SU-DHL-6 (cell line): ENCODE measurements around the gene ZBBX.

Source experiments
- H2AFZ ChIP-seq: fragments of 200-600 bp; sonication (generic); 2 replicates; pipeline ENCODE4 v1.6.1; 2014; ENCODE audit warnings: low read depth, mild to moderate bottlenecking, moderate library complexity, mixed read lengths, antibody characterized with exemption, low read length; ENCODE audit not compliant: severe bottlenecking
- H3F3A ChIP-seq: fragments of 200-600 bp; shearing (Covaris generic); 2 replicates; pipeline ENCODE4 v1.6.0; 2016; ENCODE audit warnings: antibody characterized with exemption, mild to moderate bottlenecking; ENCODE audit not compliant: insufficient read depth
- H3K27ac ChIP-seq: fragments of 200-600 bp; sonication (generic); 2 replicates; pipeline ENCODE4 v1.5.1; 2016; ENCODE audit warnings: low read depth, mild to moderate bottlenecking, low read length, moderate library complexity, mixed read lengths
- H3K27me3 ChIP-seq: fragments of 200-600 bp; sonication (generic), shearing (Covaris generic); 2 replicates; pipeline ENCODE4 v1.6.0; 2014; ENCODE audit warnings: mild to moderate bottlenecking, low read length
- H3K36me3 ChIP-seq: fragments of 200-600 bp; sonication (generic); 2 replicates; pipeline ENCODE4 v1.6.1; 2014; ENCODE audit warnings: mild to moderate bottlenecking, low read length, mixed read lengths
- H3K4me2 ChIP-seq: fragments of 300-600, 200-600 bp; shearing (Covaris generic), sonication (generic); 2 replicates; pipeline ENCODE4 v1.6.0; 2014; ENCODE audit warnings: low read length, low read depth, mild to moderate bottlenecking; ENCODE audit not compliant: poor library complexity, severe bottlenecking
- H3K4me3 ChIP-seq: fragments of 200-600 bp; sonication (generic); 2 replicates; pipeline ENCODE4 v1.5.1; 2014; ENCODE audit warnings: antibody characterized with exemption, low read length, mild to moderate bottlenecking, mixed read lengths; ENCODE audit not compliant: insufficient read depth, poor library complexity, severe bottlenecking
- H3K79me2 ChIP-seq: fragments of 200-600 bp; sonication (generic); 2 replicates; pipeline ENCODE4 v1.6.1; 2014; ENCODE audit warnings: mild to moderate bottlenecking, low read length, moderate library complexity; ENCODE audit not compliant: insufficient read depth
- H3K9ac ChIP-seq: fragments of 200-600 bp; sonication (generic); 2 replicates; pipeline ENCODE4 v1.7.0; 2014; ENCODE audit warnings: mild to moderate bottlenecking, low read length
- H3K9me2 ChIP-seq: fragments of 200-600 bp; sonication (generic); replicated peaks from 2 replicates; pipeline ENCODE4 v1.6.1; 2014; ENCODE audit warnings: low read length; ENCODE audit not compliant: insufficient read depth
- H3K9me3 ChIP-seq: fragments of 200-600 bp; sonication (generic); 2 replicates; pipeline ENCODE4 v1.6.1; 2014; ENCODE audit warnings: low read length, mixed read lengths; ENCODE audit not compliant: insufficient read depth
- H4K20me1 ChIP-seq: fragments of 200-600 bp; sonication (generic); 2 replicates; pipeline ENCODE4 v1.6.1; 2014; ENCODE audit warnings: low read depth, mild to moderate bottlenecking, antibody characterized with exemption, low read length, moderate library complexity, mixed read lengths
- CTCF ChIP-seq: fragments of 200-600 bp; sonication (generic); IDR thresholded peaks from one replicate; pipeline ENCODE4 v1.5.1; 2017; ENCODE audit warnings: antibody characterized with exemption, mild to moderate bottlenecking, low read length, moderate library complexity; ENCODE audit not compliant: insufficient read depth, poor library complexity, severe bottlenecking
- EZH2phosphoT487 ChIP-seq: fragments of 200-600 bp; sonication (generic), shearing (Covaris generic); conservative IDR thresholded peaks from 2 replicates; pipeline ENCODE4 v1.6.1; 2018; ENCODE audit warnings: mild to moderate bottlenecking, antibody characterized with exemption, low read length, moderate library complexity, mixed read lengths

Gene ZBBX

DNA sequence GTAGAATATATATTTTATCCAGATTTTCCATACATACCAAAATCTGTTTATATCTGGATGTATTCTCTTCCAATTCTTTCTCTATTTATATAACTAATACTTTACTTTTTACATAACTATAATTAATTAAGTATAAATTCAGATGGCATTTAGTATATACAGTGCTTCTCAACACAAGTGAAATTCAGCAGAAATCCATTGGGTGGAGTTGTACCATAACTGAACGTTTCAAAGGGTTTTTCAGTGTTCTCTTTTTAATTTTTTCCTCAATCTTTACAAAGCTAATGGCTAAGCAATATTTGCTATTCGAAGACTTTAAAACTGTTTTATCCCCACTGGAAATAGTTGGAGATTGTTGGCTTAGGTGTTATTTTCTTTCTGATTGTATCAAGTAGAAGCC is 13.9 kb upstream of the ZBBX start:
- Histone ChIP-seq H3K27ac (no peak overlapping the region), H3K9me3 (no peaks in the 10 kb centered on the region), H3K4me2 (no peak overlapping the region), H3K9me2 (no peaks in the 10 kb centered on the region), H3K79me2 (no peaks in the 10 kb centered on the region), H4K20me1 (no peaks in the 10 kb centered on the region), H3K36me3 (no peaks in the 10 kb centered on the region), H3K4me3 (no peak overlapping the region), H3K27me3 (no peaks in the 10 kb centered on the region), H2AFZ (no peak overlapping the region), H3F3A (no peaks in the 10 kb centered on the region), H3K9ac (no peak overlapping the region)
- TF ChIP-seq CTCF, result no peak
- TF ChIP-seq EZH2phosphoT487, result no peak

GRCh38 chr3:167382155-167382554 is 2.1 kb upstream of the ZBBX start:
- Histone ChIP-seq H3K27ac (no peak overlapping the region), H3K9me2 (no peaks in the 10 kb centered on the region), H3K4me3 (no peak overlapping the region), H3K36me3 (no peaks in the 10 kb centered on the region), H3K4me2 (no peak overlapping the region), H3K79me2 (no peaks in the 10 kb centered on the region), H3F3A (no peaks in the 10 kb centered on the region), H3K27me3 (no peaks in the 10 kb centered on the region), H4K20me1 (no peaks in the 10 kb centered on the region), H3K9ac (no peak overlapping the region), H2AFZ (no peak overlapping the region), H3K9me3 (no peaks in the 10 kb centered on the region)
- TF ChIP-seq EZH2phosphoT487 (no peak), CTCF (no peak)

GRCh38 chr3:167375478-167375877 is 4.6 kb downstream of the ZBBX start:
- H3K9ac ChIP-seq, result no peak overlapping the region
- H3K9me3 ChIP-seq, result no peaks in the 10 kb centered on the region
- no peaks in the 10 kb centered on the region for H3K79me2 ChIP-seq
- H4K20me1 ChIP-seq, result no peaks in the 10 kb centered on the region
- H3K4me3 ChIP-seq, result no peak overlapping the region
- H3K9me2 ChIP-seq, result no peaks in the 10 kb centered on the region
- TF ChIP-seq EZH2phosphoT487, result no peak
- no peak for TF ChIP-seq CTCF
- no peak overlapping the region for H2AFZ ChIP-seq
- no peaks in the 10 kb centered on the region for H3K36me3 ChIP-seq
- no peak overlapping the region for H3K4me2 ChIP-seq
- no peaks in the 10 kb centered on the region for H3K27me3 ChIP-seq
- H3K27ac ChIP-seq, result no peak overlapping the region
- H3F3A ChIP-seq, result no peaks in the 10 kb centered on the region

DNA sequence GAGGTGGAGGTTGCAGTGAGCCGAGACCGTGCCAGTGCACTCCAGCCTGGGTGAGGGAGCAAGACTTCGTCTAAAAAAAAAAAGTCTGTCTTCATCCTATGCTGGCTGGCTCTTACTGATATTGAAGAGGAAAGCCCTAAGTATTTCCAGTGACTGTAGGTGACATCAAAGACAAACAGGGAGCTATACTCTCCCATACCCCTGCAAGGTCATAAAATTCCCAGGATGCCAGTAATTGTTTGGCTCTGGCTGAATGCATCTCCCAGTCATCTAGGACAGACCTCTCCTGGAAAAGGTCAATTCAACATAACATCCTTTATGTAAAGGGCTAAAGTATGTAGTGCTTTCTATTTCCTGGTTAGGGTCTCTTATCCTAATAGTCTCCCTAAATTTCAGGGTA is 8.0 kb downstream of the ZBBX start:
- no peaks in the 10 kb centered on the region for H3K36me3 ChIP-seq
- no peak overlapping the region for H2AFZ ChIP-seq
- no peak overlapping the region for H3K27ac ChIP-seq
- H3K9me2 ChIP-seq, result no peaks in the 10 kb centered on the region
- no peak overlapping the region for H3K4me2 ChIP-seq
- no peak overlapping the region for H3K9ac ChIP-seq
- no peaks in the 10 kb centered on the region for H3K9me3 ChIP-seq
- no peak overlapping the region for H3K4me3 ChIP-seq
- TF ChIP-seq EZH2phosphoT487 (no peak), CTCF (no peak)
- no peaks in the 10 kb centered on the region for H4K20me1 ChIP-seq
- no peaks in the 10 kb centered on the region for H3F3A ChIP-seq
- H3K79me2 ChIP-seq, result no peaks in the 10 kb centered on the region
- H3K27me3 ChIP-seq, result no peaks in the 10 kb centered on the region
